ENCODE data around the gene SND1.

The SND1 gene

GRCh38 chr7:128121711-128122530 lies 469.9 kb downstream of the SND1 start:
- H3K9ac ChIP-seq (ENCODE audit: low read length): no peak overlapping the region

GRCh38 chr7:128122576-128123290 lies 470.7 kb downstream of the SND1 start:
- Histone ChIP-seq H3K4me3 (ENCODE audit: low read length) (no peak overlapping the region), H3K4me1 (ENCODE audit: control insufficient read depth, insufficient read depth, low read length) (no peaks in the 10 kb centered on the region), H3K36me3 (ENCODE audit: control insufficient read depth, insufficient read depth, low read length) (no peaks in the 10 kb centered on the region), H3K9ac (ENCODE audit: low read length) (no peak overlapping the region), H3K27me3 (ENCODE audit: control insufficient read depth, insufficient read depth, low read length) (peaks cover 12% of the 10 kb centered on the region), H3K9me3 (ENCODE audit: control insufficient read depth, low read length) (no peaks in the 10 kb centered on the region)

More at GRCh38 chr7:128121711-128122530, 469.9 kb downstream of the SND1 start:
- H3K4me1 ChIP-seq (ENCODE audit: control insufficient read depth, insufficient read depth, low read length): no peaks in the 10 kb centered on the region
- H3K4me3 ChIP-seq (ENCODE audit: low read length): no peak overlapping the region
- peaks cover 12% of the 10 kb centered on the region for H3K27me3 ChIP-seq (ENCODE audit: control insufficient read depth, insufficient read depth, low read length)
- no peaks in the 10 kb centered on the region for H3K36me3 ChIP-seq (ENCODE audit: control insufficient read depth, insufficient read depth, low read length)
- H3K9me3 ChIP-seq (ENCODE audit: control insufficient read depth, low read length): no peaks in the 10 kb centered on the region

GRCh38 chr7:128123291-128124037 lies 471.5 kb downstream of the SND1 start:
- Histone ChIP-seq H3K4me3 (ENCODE audit: low read length) (no peak overlapping the region), H3K9ac (ENCODE audit: low read length) (no peak overlapping the region), H3K27me3 (ENCODE audit: control insufficient read depth, insufficient read depth, low read length) (peaks cover 12% of the 10 kb centered on the region), H3K4me1 (ENCODE audit: control insufficient read depth, insufficient read depth, low read length) (no peaks in the 10 kb centered on the region), H3K9me3 (ENCODE audit: control insufficient read depth, low read length) (no peaks in the 10 kb centered on the region), H3K36me3 (ENCODE audit: control insufficient read depth, insufficient read depth, low read length) (no peaks in the 10 kb centered on the region)

- Histone ChIP-seq H3K4me1 (ENCODE audit: control insufficient read depth, insufficient read depth, low read length) (no peaks in the 10 kb centered on the region), H3K27me3 (ENCODE audit: control insufficient read depth, insufficient read depth, low read length) (peaks cover 16% of the 10 kb centered on the region), H3K9me3 (ENCODE audit: control insufficient read depth, low read length) (no peaks in the 10 kb centered on the region), H3K36me3 (ENCODE audit: control insufficient read depth, insufficient read depth, low read length) (no peaks in the 10 kb centered on the region), H3K9ac (ENCODE audit: low read length) (no peak overlapping the region), H3K4me3 (ENCODE audit: low read length) (no peak overlapping the region)
These were observed 472.8 kb downstream of the SND1 start for GRCh38 chr7:128124786-128125185.

- Histone ChIP-seq H3K36me3 (ENCODE audit: control insufficient read depth, insufficient read depth, low read length) (no peaks in the 10 kb centered on the region), H3K27me3 (ENCODE audit: control insufficient read depth, insufficient read depth, low read length) (peaks cover 19% of the 10 kb centered on the region), H3K9me3 (ENCODE audit: control insufficient read depth, low read length) (no peaks in the 10 kb centered on the region), H3K4me1 (ENCODE audit: control insufficient read depth, insufficient read depth, low read length) (no peaks in the 10 kb centered on the region), H3K4me3 (ENCODE audit: low read length) (no peak overlapping the region), H3K9ac (ENCODE audit: low read length) (no peak overlapping the region)
These were observed 473.8 kb downstream of the SND1 start for GRCh38 chr7:128125816-128126215.

- peaks cover 18% of the 10 kb centered on the region for H3K27me3 ChIP-seq (ENCODE audit: control insufficient read depth, insufficient read depth, low read length)
- H3K36me3 ChIP-seq (ENCODE audit: control insufficient read depth, insufficient read depth, low read length): no peaks in the 10 kb centered on the region
- H3K4me1 ChIP-seq (ENCODE audit: control insufficient read depth, insufficient read depth, low read length): no peaks in the 10 kb centered on the region
- no peak overlapping the region for H3K4me3 ChIP-seq (ENCODE audit: low read length)
- no peak overlapping the region for H3K9ac ChIP-seq (ENCODE audit: low read length)
- H3K9me3 ChIP-seq (ENCODE audit: control insufficient read depth, low read length): no peaks in the 10 kb centered on the region
These were observed 476.4 kb downstream of the SND1 start for GRCh38 chr7:128128401-128128800.

GRCh38 chr7:128129224-128129864 lies 477.4 kb downstream of the SND1 start:
- H3K9ac ChIP-seq (ENCODE audit: low read length): no peak overlapping the region
- no peaks in the 10 kb centered on the region for H3K36me3 ChIP-seq (ENCODE audit: control insufficient read depth, insufficient read depth, low read length)
- peaks cover 25% of the 10 kb centered on the region for H3K27me3 ChIP-seq (ENCODE audit: control insufficient read depth, insufficient read depth, low read length)
- H3K4me3 ChIP-seq (ENCODE audit: low read length): no peak overlapping the region
- H3K4me1 ChIP-seq (ENCODE audit: control insufficient read depth, insufficient read depth, low read length): no peaks in the 10 kb centered on the region
- H3K9me3 ChIP-seq (ENCODE audit: control insufficient read depth, low read length): no peaks in the 10 kb centered on the region

- Histone ChIP-seq H3K9ac (ENCODE audit: low read length) (no peak overlapping the region), H3K4me3 (ENCODE audit: low read length) (no peak overlapping the region), H3K27me3 (ENCODE audit: control insufficient read depth, insufficient read depth, low read length) (peaks cover 41% of the 10 kb centered on the region), H3K9me3 (ENCODE audit: control insufficient read depth, low read length) (no peaks in the 10 kb centered on the region), H3K4me1 (ENCODE audit: control insufficient read depth, insufficient read depth, low read length) (peaks cover 11% of the 10 kb centered on the region), H3K36me3 (ENCODE audit: control insufficient read depth, insufficient read depth, low read length) (no peaks in the 10 kb centered on the region)
These were observed 479.1 kb downstream of the SND1 start for GRCh38 chr7:128131115-128131514.

- H3K36me3 ChIP-seq (ENCODE audit: control insufficient read depth, insufficient read depth, low read length): no peaks in the 10 kb centered on the region
- no peaks in the 10 kb centered on the region for H3K9me3 ChIP-seq (ENCODE audit: control insufficient read depth, low read length)
- peaks cover 47% of the 10 kb centered on the region for H3K27me3 ChIP-seq (ENCODE audit: control insufficient read depth, insufficient read depth, low read length)
- H3K9ac ChIP-seq (ENCODE audit: low read length): no peak overlapping the region
- H3K4me1 ChIP-seq (ENCODE audit: control insufficient read depth, insufficient read depth, low read length): peaks cover 11% of the 10 kb centered on the region
- no peak overlapping the region for H3K4me3 ChIP-seq (ENCODE audit: low read length)
These were observed 479.7 kb downstream of the SND1 start for GRCh38 chr7:128131731-128132130.

- Histone ChIP-seq H3K9ac (ENCODE audit: low read length) (no peak overlapping the region), H3K36me3 (ENCODE audit: control insufficient read depth, insufficient read depth, low read length) (no peaks in the 10 kb centered on the region), H3K9me3 (ENCODE audit: control insufficient read depth, low read length) (no peaks in the 10 kb centered on the region), H3K4me3 (ENCODE audit: low read length) (no peak overlapping the region), H3K4me1 (ENCODE audit: control insufficient read depth, insufficient read depth, low read length) (peaks cover 11% of the 10 kb centered on the region), H3K27me3 (ENCODE audit: control insufficient read depth, insufficient read depth, low read length) (peaks cover 56% of the 10 kb centered on the region)
These were observed 480.6 kb downstream of the SND1 start for GRCh38 chr7:128132426-128133069.

- no peaks in the 10 kb centered on the region for H3K9me3 ChIP-seq (ENCODE audit: control insufficient read depth, low read length)
- H3K4me3 ChIP-seq (ENCODE audit: low read length): no peak overlapping the region
- H3K36me3 ChIP-seq (ENCODE audit: control insufficient read depth, insufficient read depth, low read length): no peaks in the 10 kb centered on the region
- H3K4me1 ChIP-seq (ENCODE audit: control insufficient read depth, insufficient read depth, low read length): peaks cover 11% of the 10 kb centered on the region
- peak overlapping the region; percentile 53 for H3K9ac ChIP-seq (ENCODE audit: low read length)
- H3K27me3 ChIP-seq (ENCODE audit: control insufficient read depth, insufficient read depth, low read length): peaks cover 54% of the 10 kb centered on the region
These were observed 483.1 kb downstream of the SND1 start for GRCh38 chr7:128135159-128135514.
